ENCODE results near the gene EEFSEC.

- TF ChIP-seq POLR2AphosphoS5 (IDR thresholded peaks at IDR 0.05) (no peak), CTCF (IDR thresholded peaks at IDR 0.05) (no peak)
Observed at GRCh38 chr3:128374746-128375445, 221.6 kb downstream of the EEFSEC start.

Measured in breast epithelium (tissue), 3 donors.